GM12878 (cell line): ENCODE measurements around the gene AIF1. TPM values are rescaled to one million over a fixed set of nuclear protein-coding genes. Genes with fewer than 3 reads are reported as not detected.

ENCODE experiments used
- ATAC-seq: fragments of 200-7000 bp; cut with Tn5 transposase; 3 replicates; pipeline ENCODE4 v1.9.1; 2020; ENCODE audit warnings: mild to moderate bottlenecking, moderate library complexity
- BruUV-seq: library from RNA; stranded (reverse); fragments of 400-500 nt; replicated peaks from 2 replicates; lab custom pipeline; 2021; lab: Mats Ljungman, UMichigan
- CTCF ChIA-PET: fragments of 300-600 bp; sonication (Branson Sonifier 250); formaldehyde crosslinking; extraction: SDS; loops from one replicate; lab custom pipeline; 2021; ENCODE audit warnings: inconsistent platforms; lab: Yijun Ruan, JAX
- POLR2A ChIA-PET: fragments of 350-600 bp; formaldehyde crosslinking; extraction: SDS; loops from one replicate; lab custom pipeline; 2021; ENCODE audit warnings: inconsistent platforms; lab: Charles Lee
- RAD21 ChIA-PET: fragments of 300-600 bp; sonication (Branson Sonifier 250); formaldehyde crosslinking; loops from one replicate; lab custom pipeline; 2023; ENCODE audit warnings: antibody characterized with exemption; ENCODE audit not compliant: unreplicated experiment; lab: Charles Lee
- SMC1A ChIA-PET: fragments of 300-600 bp; sonication (Branson Sonifier 250); formaldehyde crosslinking; loops from one replicate; lab custom pipeline; 2023; ENCODE audit not compliant: unreplicated experiment, uncharacterized antibody; lab: Charles Lee
- DNase-seq: peaks from one replicate; pipeline ENCODE4 v3.0.0-alpha.2; 2011; ENCODE audit warnings: low read depth, low spot score
- FAIRE-seq: peaks from 3 replicates; lab custom pipeline; 2011; peaks lifted over from hg19 to GRCh38; lab: Jason Lieb, UNC
- H2AFZ ChIP-seq: 2 replicates; pipeline ENCODE4 v1.6.0; 2011; ENCODE audit warnings: low read depth, low read length, control low read depth; ENCODE audit not compliant: control insufficient read depth
- H3K27ac ChIP-seq: 2 replicates; pipeline ENCODE4 v1.5.1; 2011; ENCODE audit warnings: control low read depth; ENCODE audit not compliant: control insufficient read depth, insufficient read depth
- H3K27me3 ChIP-seq, 2 experiments: replicated peaks in 1 of 2; 2 replicates each; pipeline versions ENCODE4 v1.6.0 to v1.6.1; 2011; ENCODE audit warnings: low read length in 1 of 2; ENCODE audit not compliant: control insufficient read depth in 2 of 2, insufficient read depth in 2 of 2
- H3K36me3 ChIP-seq, 2 experiments: 2 replicates each; pipeline ENCODE4 v1.5.1; 2011; ENCODE audit warnings: low read length in 1 of 2; ENCODE audit not compliant: control insufficient read depth in 2 of 2, insufficient read depth in 2 of 2
- H3K4me1 ChIP-seq: 2 replicates; pipeline ENCODE4 v1.6.1; 2011; ENCODE audit warnings: mild to moderate bottlenecking, low read length, moderate library complexity, mixed read lengths; ENCODE audit not compliant: control insufficient read depth, insufficient read depth
- H3K4me2 ChIP-seq: 2 replicates; pipeline ENCODE4 v1.6.0; 2011; ENCODE audit warnings: control low read depth; ENCODE audit not compliant: control insufficient read depth, insufficient read depth
- H3K4me3 ChIP-seq: fragments of 200-600 bp; sonication (generic); 2 replicates; pipeline ENCODE4 v1.5.1; 2016
- H3K79me2 ChIP-seq: 2 replicates; pipeline ENCODE4 v1.6.0; 2011; ENCODE audit warnings: low read length; ENCODE audit not compliant: control insufficient read depth, insufficient read depth
- H3K9ac ChIP-seq: 2 replicates; pipeline ENCODE4 v1.8.0; 2011; ENCODE audit warnings: low read length, control low read depth, mixed read lengths; ENCODE audit not compliant: control insufficient read depth, insufficient read depth
- H3K9me3 ChIP-seq: replicated peaks from 3 replicates; pipeline ENCODE4 v1.5.1; 2011; ENCODE audit warnings: mild to moderate bottlenecking, low read length; ENCODE audit not compliant: control insufficient read depth, insufficient read depth
- H4K20me1 ChIP-seq: 2 replicates; pipeline ENCODE4 v1.6.0; 2011; ENCODE audit not compliant: control insufficient read depth, insufficient read depth
- CBFB ChIP-seq: IDR thresholded peaks from 2 replicates; pipeline ENCODE4 v1.6.1; 2016; ENCODE audit warnings: antibody characterized with exemption, low read depth
- PAX8 ChIP-seq: fragments of 450-650 bp; IDR thresholded peaks from 2 replicates; pipeline ENCODE4 v1.6.1; 2017; ENCODE audit warnings: mild to moderate bottlenecking, moderate library complexity
- RELA ChIP-seq: fragments of 450-650 bp; IDR thresholded peaks from 2 replicates; pipeline ENCODE4 v1.8.0; 2014; ENCODE audit warnings: borderline replicate concordance; ENCODE audit not compliant: partially characterized antibody
- SMARCA5 ChIP-seq: fragments of 450-650 bp; IDR thresholded peaks from 2 replicates; pipeline ENCODE4 v1.6.1; 2017; ENCODE audit warnings: mild to moderate bottlenecking
- ZSCAN29 ChIP-seq: fragments of 450-650 bp; IDR thresholded peaks from 2 replicates; pipeline ENCODE4 v1.6.1; 2017; ENCODE audit warnings: mild to moderate bottlenecking, moderate library complexity
- WGBS: methylation state at CpG from one replicate; pipeline ENCODE4 v1.1.6; 2016; ENCODE audit warnings: low lambda C conversion rate; ENCODE audit not compliant: insufficient replicate concordance, insufficient coverage; ENCODE audit errors: missing lambda C conversion rate; 5-methylcytosine and 5-hydroxymethylcytosine counted together
- in situ Hi-C: fragments of 300-500 bp; cut with MboI; formaldehyde crosslinking; loops from 9 replicates; pipeline ENCODE4 v1.14.3; 2018; ENCODE audit warnings: mixed read lengths
- intact Hi-C: fragments of 100-400 bp; cut with micrococcal nuclease; formaldehyde crosslinking; loops from one replicate; pipeline ENCODE4 v1.14.2; 2022; ENCODE audit not compliant: unreplicated experiment
- polyA plus RNA-seq, 11 experiments: library from polyadenylated mRNA; depleted of rRNA in 4 of 11; unstranded in 6 of 11; stranded (reverse) in 5 of 11; fragments of >200 nt; fragmentation: Nextera tagmentation in 4 of 11; fragmentation: Illumina TruSeq in 1 of 11; extraction: Ambion mirVana in 4 of 11; extraction: Trizol in 1 of 11; gene quantifications; 1 replicate in 1 of 11; 2 replicates in 10 of 11; pipeline versions ENCODE4 v1.2.1 to v1.2.3, GENCODE V29; 2011 to 2016; ENCODE audit warnings: inconsistent platforms in 2 of 11, missing spikeins in 2 of 11, low read depth in 1 of 11
- total RNA-seq, 4 experiments: library from RNA; depleted of rRNA in 3 of 4; stranded (reverse); fragments of >200 nt in 3 of 4; fragmentation: Illumina TruSeq in 1 of 4; extraction: Trizol in 1 of 4; gene quantifications; 2 replicates each; pipeline versions ENCODE4 v1.2.1 to v1.2.3, GENCODE V29; 2013 to 2021
- TF ChIP-seq, protein P1 (sequence below): IDR thresholded peaks from 2 replicates; pipeline ENCODE4 v1.6.1; 2011; ENCODE audit warnings: borderline replicate concordance, low read depth, mild to moderate bottlenecking, moderate library complexity, mixed read lengths, low read length; ENCODE audit not compliant: insufficient read depth; ENCODE audit errors: extremely low read length
- TF ChIP-seq, protein P2 (sequence below): fragments of 450-650 bp; IDR thresholded peaks from 2 replicates; pipeline ENCODE4 v1.6.1; 2018; ENCODE audit warnings: mild to moderate bottlenecking, low read depth, moderate library complexity; ENCODE audit not compliant: partially characterized antibody
- TF ChIP-seq, protein P3 (sequence below): fragments of 450-650 bp; IDR thresholded peaks from 2 replicates; pipeline ENCODE4 v1.6.1; 2017; ENCODE audit warnings: borderline replicate concordance

Gene AIF1
- total and polyA plus RNA-seq, 10 of the 15 experiments (the other 5 are each of a cell fraction or from before 2014, with no cell fraction given): 1.9 to 256 (median 134) TPM

DNA sequence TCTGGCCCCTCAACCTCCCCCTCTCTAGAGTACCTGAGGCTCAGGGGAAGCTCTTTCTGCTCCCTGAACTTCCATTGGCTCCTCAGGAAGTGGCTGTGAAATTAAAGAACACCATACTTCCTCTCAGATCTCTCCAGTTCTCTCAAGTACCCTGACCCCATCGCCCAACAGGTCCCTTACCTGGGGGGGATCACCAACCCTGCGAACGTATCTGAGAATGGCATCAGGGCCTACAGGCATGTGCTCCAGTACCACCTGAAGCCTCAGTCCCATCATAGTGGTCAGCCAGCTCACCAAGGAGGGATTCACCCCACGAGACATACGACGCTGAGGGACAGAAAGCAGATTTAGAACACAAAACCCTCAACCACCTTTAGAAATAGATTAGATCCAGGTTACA, 25.6 kb downstream of the AIF1 start:
- ChIA-PET CTCF (no interaction called here), POLR2A (interaction anchor here (0.6 kb wide), 1 partner anchor 38 kb away, joined by 3 read pairs; no protein-coding TSS in a partner anchor)
- BruUV-seq: no TSS peak
- ATAC-seq (no peak), FAIRE-seq (no peak)
- H3K4me2 ChIP-seq: no peak overlapping the region
- no peak overlapping the region for H3K9ac ChIP-seq
- no peak overlapping the region for H3K4me3 ChIP-seq
- in situ Hi-C loops (no loop called here), intact Hi-C loops (no loop called here)
- H3K36me3 ChIP-seq: peaks cover 43 to 53% of the 10 kb centered on the region in 2 experiments
- H2AFZ ChIP-seq: no peak overlapping the region
- H3K4me1 ChIP-seq: no peaks in the 10 kb centered on the region
- H4K20me1 ChIP-seq: no peaks in the 10 kb centered on the region
- no peak for TF ChIP-seq PAX8
- TF ChIP-seq ZSCAN29: no peak
- TF ChIP-seq SMARCA5: no peak
- TF ChIP-seq RELA: no peak
- TF ChIP-seq, protein P1, sequence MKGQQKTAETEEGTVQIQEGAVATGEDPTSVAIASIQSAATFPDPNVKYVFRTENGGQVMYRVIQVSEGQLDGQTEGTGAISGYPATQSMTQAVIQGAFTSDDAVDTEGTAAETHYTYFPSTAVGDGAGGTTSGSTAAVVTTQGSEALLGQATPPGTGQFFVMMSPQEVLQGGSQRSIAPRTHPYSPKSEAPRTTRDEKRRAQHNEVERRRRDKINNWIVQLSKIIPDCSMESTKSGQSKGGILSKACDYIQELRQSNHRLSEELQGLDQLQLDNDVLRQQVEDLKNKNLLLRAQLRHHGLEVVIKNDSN: no peak
- TF ChIP-seq, protein P2, sequence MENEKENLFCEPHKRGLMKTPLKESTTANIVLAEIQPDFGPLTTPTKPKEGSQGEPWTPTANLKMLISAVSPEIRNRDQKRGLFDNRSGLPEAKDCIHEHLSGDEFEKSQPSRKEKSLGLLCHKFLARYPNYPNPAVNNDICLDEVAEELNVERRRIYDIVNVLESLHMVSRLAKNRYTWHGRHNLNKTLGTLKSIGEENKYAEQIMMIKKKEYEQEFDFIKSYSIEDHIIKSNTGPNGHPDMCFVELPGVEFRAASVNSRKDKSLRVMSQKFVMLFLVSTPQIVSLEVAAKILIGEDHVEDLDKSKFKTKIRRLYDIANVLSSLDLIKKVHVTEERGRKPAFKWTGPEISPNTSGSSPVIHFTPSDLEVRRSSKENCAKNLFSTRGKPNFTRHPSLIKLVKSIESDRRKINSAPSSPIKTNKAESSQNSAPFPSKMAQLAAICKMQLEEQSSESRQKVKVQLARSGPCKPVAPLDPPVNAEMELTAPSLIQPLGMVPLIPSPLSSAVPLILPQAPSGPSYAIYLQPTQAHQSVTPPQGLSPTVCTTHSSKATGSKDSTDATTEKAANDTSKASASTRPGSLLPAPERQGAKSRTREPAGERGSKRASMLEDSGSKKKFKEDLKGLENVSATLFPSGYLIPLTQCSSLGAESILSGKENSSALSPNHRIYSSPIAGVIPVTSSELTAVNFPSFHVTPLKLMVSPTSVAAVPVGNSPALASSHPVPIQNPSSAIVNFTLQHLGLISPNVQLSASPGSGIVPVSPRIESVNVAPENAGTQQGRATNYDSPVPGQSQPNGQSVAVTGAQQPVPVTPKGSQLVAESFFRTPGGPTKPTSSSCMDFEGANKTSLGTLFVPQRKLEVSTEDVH: no peak
- TF ChIP-seq, protein P3, sequence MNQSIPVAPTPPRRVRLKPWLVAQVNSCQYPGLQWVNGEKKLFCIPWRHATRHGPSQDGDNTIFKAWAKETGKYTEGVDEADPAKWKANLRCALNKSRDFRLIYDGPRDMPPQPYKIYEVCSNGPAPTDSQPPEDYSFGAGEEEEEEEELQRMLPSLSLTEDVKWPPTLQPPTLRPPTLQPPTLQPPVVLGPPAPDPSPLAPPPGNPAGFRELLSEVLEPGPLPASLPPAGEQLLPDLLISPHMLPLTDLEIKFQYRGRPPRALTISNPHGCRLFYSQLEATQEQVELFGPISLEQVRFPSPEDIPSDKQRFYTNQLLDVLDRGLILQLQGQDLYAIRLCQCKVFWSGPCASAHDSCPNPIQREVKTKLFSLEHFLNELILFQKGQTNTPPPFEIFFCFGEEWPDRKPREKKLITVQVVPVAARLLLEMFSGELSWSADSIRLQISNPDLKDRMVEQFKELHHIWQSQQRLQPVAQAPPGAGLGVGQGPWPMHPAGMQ: no peak
- TF ChIP-seq CBFB: no peak
- TF ChIP-seq, all 136 proteins: peak for 0
- ChIA-PET SMC1A (interaction anchor here (1.0 to 1.5 kb wide), 3 partner anchors 12 to 92 kb away, joined by 3 to 4 read pairs (median 4); no protein-coding TSS in a partner anchor), RAD21 (no interaction called here)
- Histone ChIP-seq H3K27me3 (no peaks in the 10 kb centered on the region), H3K79me2 (no peaks in the 10 kb centered on the region), H3K9me3 (no peaks in the 10 kb centered on the region), H3K27ac (no peak overlapping the region)
- 98% methylated on average over 6 of the region's 6 CpGs for WGBS
- no peak for DNase-seq
